ENCODE data around the gene MMP15.
"Not testable (repeated sequence)": the region's sequence is repeated elsewhere in the genome, so short reads cannot be mapped to it uniquely, and the experiment has no call there.

The MMP15 gene

DNA sequence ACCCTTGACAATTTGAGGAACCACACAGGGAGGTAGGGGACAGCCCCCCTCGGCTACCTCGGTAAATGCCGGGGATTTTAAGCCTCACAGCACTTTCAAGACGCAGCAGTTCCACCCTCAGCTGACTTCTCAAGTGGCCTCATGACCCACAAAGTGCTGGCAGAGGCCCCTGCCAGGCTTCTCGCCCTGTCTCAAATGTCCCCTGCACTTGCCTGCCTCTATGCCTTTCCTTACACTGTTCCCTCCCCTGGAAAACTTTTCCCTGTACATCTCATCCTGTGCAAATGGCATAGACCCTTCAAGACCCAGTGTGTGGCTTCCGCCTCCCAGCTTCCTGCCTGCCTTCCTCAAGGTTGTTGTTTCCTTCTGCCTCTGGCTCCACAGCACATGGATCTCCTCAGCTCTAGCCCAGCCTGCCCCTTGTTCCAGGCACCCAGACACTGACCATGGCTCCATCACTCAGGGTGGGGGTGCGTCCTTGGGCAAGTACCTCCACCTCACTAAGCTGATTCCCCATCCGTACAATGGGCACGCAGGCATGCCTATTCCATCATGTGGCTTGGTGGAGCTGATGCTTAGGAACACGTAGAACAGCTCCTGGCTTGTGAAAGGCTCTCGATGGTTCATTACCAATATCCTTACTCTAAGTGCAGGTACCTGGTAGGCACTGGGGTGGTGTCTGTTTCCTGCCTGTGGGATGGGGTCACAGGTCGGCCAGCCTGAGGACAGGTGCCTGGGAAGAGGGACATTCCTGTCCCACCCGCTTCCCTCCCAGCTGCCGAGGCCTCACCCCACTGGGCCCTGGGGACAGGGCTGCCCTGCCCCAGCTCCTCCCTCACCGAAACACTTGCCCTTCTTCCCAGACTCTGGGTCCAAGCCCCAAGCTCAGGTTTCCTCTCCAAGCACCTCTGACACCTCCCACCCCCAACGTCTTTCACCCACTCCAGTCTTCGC is 24.0 kb downstream of the MMP15 start:
- no peak for DNase-seq (ENCODE audit: low spot score)

GRCh38 chr16:58051296-58051695 is 25.7 kb downstream of the MMP15 start:
- no peak for DNase-seq (ENCODE audit: low spot score)

DNA sequence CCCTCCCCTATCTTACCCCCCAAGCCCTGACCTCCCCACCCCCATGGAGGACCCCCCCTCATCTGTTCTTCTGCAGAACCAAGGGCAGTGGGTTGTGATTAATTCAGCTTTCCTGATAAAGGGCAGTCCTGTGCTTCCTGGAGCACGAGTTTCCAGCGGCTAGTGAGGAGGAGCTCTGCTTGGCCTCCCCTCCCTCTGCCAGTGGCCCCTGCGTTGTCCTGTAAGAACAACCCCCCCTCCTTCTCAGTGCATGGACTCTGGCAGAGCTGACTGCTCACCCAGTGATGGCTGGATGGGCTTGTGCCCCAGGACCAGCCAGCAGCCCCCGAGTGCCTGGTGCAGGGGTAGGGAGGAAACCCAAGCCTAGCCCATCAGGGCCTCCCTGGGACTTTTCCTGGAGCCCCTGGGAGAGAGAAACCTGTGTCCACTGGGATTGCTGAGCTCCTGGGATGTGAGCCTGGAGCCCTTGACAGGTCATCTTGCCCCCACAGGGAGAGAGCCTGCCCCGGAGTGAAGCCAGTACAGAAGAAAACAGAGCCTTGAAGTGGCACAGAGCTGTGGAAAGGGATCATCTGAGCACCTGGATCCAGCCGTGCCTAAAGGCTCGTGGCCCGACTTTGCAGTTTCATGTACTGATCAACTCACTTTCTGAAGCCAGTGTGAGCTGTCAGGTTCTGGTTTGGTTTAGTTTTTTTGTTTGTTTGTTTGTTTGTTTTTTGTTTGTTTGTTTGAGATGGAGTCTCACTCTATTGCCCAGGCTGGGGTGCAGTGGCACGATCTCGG is 26.5 kb downstream of the MMP15 start:
- DNase-seq (ENCODE audit: low spot score): no peak

- DNase-seq (ENCODE audit: low spot score): no peak
Observed at GRCh38 chr16:58053682-58054005, 28.1 kb downstream of the MMP15 start.

DNA sequence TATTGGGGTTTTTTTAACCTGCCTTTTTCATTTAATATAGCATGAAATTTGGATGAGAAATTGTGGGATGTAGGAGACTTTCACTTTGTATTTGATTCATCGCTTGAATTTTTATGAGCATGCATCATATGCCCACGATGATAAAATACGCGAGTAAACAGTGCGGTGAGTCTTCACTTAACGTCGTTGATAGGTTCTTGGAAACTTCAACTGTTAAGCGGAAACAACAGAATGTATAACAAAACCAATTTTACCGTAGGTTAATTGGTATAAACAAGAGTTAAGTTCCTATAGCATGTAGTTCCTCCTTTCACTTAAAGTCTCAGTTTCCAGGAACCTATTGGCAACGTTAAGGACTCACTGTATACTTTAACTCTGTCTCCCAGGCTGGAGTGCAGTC is 28.7 kb downstream of the MMP15 start:
- DNase-seq (ENCODE audit: low spot score): no peak

DNA sequence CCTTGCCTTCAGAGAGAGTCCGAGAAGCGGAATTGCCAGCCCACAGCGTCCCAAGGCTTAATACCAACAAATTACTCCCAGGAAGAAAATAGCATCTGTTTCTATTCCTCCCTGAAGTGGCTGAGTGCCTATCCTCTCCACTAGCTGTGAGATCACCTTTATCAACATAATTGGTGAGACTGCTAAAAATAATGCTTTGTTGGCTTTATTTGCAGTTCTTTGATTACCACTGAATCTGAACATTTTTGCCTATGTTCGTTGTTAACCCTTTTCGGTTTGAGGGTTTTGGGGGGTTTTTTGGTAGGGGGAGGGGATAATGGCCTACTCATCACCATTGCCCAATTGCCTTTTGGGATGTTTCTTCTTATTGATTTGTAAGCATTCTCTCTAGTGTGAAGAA is 31.0 kb downstream of the MMP15 start:
- DNase-seq (ENCODE audit: low spot score): no peak

- DNase-seq (ENCODE audit: low spot score): no peak
Observed at GRCh38 chr16:58057121-58057520, 31.6 kb downstream of the MMP15 start.

GRCh38 chr16:58057784-58058183 is 32.2 kb downstream of the MMP15 start:
- no peak for DNase-seq (ENCODE audit: low spot score)

DNA sequence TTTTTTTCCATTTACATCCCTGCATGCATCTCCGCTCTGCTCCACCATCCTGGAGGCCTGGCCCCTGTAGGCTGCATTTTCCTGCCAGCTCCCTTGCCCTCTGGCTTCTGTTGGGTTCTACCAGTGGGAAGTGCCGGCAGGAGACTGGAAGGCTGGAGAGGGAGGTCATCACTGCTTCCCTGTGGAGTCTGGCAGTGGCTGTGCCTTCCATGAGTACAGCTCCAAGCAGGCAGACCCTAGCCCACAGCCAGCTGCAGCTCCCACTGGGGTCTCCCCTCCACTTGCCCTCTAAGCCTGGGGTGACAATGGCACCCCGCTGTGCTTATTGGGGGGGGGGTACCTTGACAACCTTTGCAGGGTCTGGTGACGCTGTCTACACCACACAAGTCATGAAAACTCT is 37.3 kb downstream of the MMP15 start:
- no peak for DNase-seq (ENCODE audit: low spot score)

DNA sequence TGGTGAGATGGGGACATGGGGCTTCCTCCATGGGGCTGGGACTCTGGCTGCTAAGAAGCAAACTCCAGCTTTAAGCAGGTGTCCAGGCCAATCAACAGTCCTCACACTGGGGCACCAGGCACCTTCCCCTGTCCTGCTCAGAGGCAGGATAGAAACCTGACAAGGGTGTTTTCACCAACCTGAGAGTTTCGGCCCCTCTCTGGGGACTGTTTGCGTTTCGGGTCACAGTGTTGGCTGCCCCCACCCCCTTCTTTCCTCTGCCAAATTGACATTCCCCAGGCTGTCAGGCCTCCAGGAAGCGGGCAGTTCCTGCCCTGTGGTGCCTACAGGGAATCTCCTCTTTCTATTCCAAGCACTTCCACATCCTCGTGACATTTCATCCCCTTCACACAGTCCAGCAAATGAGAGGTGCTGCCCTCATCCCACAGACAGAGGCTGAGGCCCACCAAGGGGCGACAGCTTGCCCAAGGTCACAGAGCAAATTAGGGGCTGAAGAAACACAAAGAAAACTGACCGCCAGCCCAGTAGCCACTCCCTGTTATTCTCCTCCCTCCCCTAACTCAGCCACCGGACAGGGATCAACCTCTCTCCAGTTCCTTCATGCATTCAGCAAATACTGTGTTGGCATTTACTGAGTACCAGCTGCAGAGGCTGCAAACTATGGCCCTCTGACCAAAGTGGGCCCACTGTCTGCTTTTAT is 38.0 kb downstream of the MMP15 start:
- no peak for DNase-seq (ENCODE audit: low spot score)

DNA sequence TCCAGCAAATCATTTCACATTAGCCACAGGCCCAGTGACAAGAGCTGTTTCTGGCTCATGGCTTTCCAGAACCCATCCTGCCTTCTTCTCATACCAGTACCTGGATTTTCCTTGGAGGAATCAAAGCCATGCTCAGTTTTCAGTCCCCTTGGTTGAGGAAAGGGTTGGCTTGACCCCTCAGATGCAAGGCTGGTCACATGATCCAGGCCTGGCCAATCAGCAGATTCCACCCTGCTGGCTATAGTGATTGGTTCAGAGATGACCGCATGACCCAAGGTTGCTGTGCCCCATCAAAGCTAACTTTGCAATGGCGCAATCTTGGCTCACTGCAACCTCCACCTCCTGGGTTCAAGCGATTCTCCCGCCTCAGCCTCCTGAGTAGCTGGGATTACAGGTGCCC is 45.0 kb downstream of the MMP15 start:
- DNase-seq (ENCODE audit: low spot score): no peak

GRCh38 chr16:58072134-58072533 is 46.6 kb downstream of the MMP15 start:
- DNase-seq (ENCODE audit: low spot score): not testable (repeated sequence)

GRCh38 chr16:58073086-58073485 is 47.5 kb downstream of the MMP15 start:
- DNase-seq (ENCODE audit: low spot score): not testable (repeated sequence)

DNA sequence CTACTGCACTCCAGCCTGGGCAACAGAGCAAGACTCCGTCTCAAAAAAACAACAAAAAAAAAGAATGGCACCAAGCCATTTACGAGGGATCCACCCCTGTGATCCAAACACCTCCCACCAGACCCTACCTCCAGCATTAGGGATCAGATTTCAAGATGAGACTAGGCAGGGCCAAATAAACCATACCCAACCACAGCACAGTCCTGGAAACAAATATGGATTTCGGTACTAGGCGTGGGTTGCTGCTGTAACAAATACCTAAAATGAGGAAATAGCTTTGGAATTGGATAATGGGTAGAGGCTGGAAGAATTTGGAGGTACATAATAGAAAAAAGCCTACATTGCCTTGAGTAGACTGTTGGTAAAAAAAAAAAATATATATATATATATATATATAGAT is 49.1 kb downstream of the MMP15 start:
- no peak for DNase-seq (ENCODE audit: low spot score)

DNA sequence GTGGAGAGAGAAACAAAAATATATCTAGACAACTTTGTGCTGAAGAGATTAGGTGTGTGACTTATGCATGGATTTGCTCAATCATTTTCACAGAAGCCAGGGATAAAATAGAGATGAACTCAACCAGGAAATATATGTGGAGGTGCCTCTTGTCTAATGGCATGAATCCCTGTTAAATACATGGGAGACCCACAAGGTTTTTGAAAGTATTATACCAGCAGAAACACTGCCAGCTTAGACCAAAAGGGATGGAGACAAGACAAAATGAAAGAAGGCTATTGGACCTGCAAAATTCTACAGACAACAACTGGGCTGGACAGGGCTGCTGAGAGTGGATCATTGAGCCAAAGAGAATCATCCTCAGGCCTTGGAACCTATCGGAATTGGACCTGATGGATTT is 51.0 kb downstream of the MMP15 start:
- no peak for DNase-seq (ENCODE audit: low spot score)

DNA sequence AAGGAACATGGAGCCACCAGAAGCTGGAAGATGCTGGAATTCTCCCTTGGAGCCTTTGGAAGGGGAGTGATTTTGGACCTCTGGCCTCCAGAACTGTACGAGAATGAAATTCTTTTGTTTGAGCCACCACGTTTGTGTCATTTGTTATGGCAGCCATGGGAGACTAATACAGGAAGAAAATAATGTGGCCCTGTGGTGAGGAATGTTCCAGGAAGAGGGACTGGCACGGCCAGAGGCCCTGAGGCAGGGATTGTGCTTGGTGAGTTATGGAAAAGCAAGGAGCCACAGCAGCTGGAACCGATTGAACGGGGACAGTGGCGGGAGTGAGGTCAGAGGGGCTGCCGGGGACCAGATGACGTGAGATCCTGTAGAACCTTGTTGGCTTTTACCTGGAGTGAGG is 52.2 kb downstream of the MMP15 start:
- DNase-seq (ENCODE audit: low spot score): no peak

DNA sequence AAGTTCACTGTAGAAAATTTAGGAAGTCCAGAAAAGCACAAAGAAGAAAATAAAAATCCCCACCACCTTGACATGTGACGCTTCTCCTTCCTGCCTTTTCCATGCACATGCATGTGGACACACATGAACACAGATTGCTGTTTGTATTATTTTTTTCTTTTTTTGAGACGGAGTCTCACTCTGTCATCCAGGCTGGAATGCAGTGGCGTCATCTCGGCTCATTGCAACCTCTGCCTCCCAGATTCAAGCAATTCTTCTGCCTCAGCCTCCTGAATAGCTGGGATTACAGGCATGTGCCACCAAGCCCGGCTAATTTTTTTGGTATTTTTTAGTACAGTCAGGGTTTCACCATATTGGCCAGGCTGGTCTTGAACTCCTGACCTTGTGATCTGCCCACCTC is 55.1 kb downstream of the MMP15 start:
- DNase-seq (ENCODE audit: low spot score): not testable (repeated sequence)

- DNase-seq (ENCODE audit: low spot score): no peak
Observed at GRCh38 chr16:58082381-58082780, 56.8 kb downstream of the MMP15 start.

DNA sequence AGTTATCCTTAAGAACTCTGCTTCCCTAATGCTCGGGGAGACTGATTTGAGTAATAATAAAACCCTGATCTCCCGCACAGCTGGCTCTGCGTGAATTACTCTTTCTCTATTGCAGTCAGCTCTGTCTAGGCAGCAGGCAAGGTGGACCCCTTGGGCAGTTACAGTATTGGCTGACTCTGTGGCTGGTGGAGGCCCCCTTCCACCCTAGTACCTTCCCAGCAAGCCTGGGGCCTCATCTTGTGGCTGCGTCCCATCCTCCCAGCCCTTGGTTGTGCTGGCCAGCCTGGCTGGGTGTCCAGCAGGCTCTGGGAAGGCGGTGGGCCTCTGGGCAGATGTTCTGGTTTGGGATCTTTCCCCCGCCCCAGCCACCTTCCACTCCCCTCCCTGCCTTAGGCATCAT is 59.1 kb downstream of the MMP15 start:
- no peak for DNase-seq (ENCODE audit: low spot score)

DNA sequence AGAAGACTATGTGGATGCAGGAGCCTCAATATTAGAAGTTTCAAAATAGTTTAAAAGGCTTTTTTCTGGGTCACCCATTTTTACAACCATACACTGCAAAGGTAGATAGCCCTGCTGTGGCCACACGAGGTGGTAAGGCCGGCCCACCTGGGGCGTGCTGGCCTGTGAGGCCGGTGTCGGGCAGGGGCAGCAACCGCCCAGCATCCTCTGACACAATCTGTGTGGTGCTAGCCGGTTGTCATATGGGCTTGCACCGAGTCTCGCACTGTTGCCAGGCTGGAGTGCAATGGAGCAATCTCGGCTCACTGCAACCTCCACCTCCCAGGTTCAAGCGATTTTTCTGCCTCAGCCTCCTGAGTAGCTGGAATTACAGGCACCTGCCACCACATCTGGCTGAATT is 59.6 kb downstream of the MMP15 start:
- no peak for DNase-seq (ENCODE audit: low spot score)

DNA sequence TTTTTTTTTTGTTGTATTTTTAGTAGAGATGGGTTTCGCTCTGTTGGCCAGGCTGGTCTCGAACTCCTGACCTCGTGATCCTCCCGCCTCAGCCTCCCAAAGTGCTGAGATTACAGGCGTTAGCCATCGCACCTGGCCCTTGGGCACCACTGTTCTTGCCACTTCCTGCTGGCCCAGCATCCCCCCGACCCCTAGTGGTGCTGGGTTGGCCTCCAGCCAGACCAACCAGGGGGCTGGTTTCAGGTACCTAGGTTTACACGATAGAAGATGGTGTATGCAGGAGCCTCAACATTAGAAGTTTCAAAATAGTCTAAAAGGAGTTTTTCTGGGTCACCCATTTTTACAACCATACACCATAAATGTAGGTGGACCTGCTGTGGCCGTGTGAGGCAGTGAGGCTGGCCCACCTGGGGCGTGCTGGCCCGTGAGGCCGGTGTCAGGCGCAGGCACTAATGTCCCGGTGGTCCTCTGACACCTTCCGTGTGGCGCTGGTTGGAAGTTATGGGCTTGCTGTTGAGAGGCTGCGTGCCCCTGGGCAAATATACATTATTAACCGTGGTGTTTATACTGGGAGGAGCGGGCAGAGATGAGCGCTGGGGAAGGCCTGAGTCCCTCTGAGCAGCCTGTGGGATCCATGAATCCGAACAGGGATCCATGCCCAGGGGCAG is 60.2 kb downstream of the MMP15 start:
- DNase-seq (ENCODE audit: low spot score): no peak

Data from hematopoietic multipotent progenitor cell treated with erythropoietin and hydrocortisone succinate and interleukin-3 and kit ligand, for 17 days (in vitro differentiated cells).